Astrocyte (in vitro differentiated cells and primary cell): ENCODE results near the gene TXNDC15.

Experiments used
- CTCF ChIP-seq: IDR thresholded peaks from 2 replicates; pipeline ENCODE4 v1.5.1; 2011; ENCODE audit warnings: low read depth, mild to moderate bottlenecking, inconsistent platforms, low read length, moderate library complexity; ENCODE audit not compliant: insufficient read depth
- EZH2 ChIP-seq: IDR thresholded peaks from 2 replicates; pipeline ENCODE4 v1.6.1; 2012; ENCODE audit warnings: mild to moderate bottlenecking, low read length, inconsistent platforms; ENCODE audit not compliant: insufficient read depth

GRCh38 chr5:134877159-134877558 lies 3.0 kb downstream of the TXNDC15 start:
- no peak for TF ChIP-seq CTCF
- no peak for TF ChIP-seq EZH2
